ENCODE measurements around the gene AZI2.

Gene AZI2, protein sequence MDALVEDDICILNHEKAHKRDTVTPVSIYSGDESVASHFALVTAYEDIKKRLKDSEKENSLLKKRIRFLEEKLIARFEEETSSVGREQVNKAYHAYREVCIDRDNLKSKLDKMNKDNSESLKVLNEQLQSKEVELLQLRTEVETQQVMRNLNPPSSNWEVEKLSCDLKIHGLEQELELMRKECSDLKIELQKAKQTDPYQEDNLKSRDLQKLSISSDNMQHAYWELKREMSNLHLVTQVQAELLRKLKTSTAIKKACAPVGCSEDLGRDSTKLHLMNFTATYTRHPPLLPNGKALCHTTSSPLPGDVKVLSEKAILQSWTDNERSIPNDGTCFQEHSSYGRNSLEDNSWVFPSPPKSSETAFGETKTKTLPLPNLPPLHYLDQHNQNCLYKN

DNA sequence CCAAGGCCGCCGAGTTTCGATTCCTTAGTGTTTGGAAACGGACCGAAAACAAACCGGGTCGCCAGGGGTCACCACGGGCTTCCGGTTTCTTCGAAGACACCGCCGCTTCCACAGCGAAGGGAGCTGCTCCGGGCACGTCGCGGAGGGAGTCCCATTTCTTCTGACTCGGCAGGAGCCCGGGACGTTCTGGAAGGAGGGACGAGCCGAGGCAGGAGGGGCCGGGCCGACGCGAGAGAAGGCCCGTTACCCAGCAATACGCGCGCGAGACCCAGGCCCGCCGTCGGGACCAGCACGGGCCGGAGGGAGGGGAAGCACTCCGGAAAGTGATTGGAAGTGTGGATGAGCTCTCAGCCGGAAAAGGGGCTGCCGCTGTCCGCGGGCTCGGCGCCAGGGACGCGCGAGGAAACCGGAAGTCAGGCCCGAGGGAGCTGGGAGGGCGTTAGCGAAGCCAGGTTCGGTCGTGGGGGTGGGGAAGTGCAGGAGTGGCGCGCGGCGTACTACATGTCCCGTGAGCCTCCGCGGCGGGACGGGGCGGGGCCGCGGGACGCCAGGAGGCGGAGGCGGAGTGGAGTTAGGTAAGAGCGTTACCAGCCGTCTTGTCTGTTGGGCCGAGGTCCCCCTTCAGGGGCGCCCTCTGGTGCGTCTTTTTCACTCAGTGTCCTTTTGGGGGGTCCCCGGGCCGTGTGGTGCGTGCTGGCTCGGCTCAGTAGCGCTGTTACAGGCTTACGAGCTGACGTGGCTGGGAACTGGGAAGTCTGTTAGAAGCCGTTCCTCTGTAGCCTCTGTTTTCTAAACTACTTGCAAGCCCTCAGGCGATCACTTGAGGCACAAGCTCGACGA lies at the start of gene AZI2, which contains the start of gene ZCWPW2:
AZI2 (minus strand) TSS at position 196 of the 840 bp plus-strand sequence. CDS start 8,207 bp downstream, outside the sequence.
ZCWPW2 (plus strand) TSS at position 93 of the 840 bp plus-strand sequence. CDS start 64,348 bp downstream, outside the sequence.
- peak; percentile 81 for DNase-seq (ENCODE audit: low read depth)

DNA sequence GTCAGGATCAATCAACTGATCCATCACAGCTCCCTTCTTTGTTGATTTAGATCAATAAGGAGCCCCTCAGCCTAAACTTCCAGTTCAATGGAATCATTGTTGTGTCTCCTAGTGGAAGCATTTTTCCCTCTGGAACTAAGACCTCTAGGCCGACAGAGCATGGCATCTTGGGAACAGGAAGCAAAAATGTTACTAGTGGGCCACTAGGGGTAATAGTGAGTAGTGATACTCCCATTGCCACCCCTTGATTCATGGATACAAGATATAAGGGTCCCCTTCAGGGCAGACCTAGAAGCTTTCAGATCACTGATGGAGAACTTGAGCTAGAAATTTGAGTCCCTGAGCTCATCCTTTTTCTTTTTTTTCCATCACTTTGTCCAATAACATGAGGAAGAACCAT lies 40.4 kb upstream of the AZI2 start:
- no peak for DNase-seq (ENCODE audit: low read depth)

DNA sequence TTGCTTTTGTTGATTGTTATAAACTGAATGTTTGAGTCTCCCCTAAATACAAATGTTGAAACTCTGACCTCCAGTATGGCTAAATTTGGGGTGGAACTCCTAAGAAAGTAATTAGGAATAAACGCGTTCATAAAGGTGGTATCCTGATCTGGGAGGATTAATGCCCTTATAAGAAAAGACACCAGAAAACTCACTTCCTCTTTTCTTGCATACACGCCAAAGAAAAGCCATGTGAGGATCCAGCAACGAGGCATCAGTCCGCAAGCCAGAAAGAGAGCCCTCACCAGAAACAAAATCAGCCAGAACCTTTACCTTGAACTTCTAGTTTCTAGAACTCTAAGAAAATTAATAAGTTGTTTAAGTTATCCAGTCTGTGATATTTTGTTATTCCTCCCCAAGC lies 37.4 kb upstream of the AZI2 start:
- DNase-seq (ENCODE audit: low read depth): no peak

DNA sequence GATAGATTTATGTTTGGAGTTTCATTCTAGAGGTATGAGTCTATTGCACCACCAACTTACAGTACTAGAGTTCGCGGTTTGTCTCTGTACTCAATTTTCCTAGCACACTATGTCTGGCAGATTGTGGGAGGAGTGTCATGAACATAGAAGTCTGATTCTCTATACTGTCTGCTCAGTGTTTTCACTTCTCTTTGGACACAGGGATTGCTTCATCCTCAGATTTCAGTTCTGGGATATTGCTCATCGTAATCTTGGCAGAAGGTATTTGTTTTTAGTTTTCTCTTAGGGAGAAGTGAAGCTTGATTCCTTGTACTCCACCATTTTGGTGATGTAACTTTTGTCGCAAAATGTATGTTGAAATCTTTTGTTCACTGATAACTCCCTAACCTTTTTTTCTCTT lies 27.8 kb upstream of the AZI2 start:
- no peak for DNase-seq (ENCODE audit: low read depth)

DNA sequence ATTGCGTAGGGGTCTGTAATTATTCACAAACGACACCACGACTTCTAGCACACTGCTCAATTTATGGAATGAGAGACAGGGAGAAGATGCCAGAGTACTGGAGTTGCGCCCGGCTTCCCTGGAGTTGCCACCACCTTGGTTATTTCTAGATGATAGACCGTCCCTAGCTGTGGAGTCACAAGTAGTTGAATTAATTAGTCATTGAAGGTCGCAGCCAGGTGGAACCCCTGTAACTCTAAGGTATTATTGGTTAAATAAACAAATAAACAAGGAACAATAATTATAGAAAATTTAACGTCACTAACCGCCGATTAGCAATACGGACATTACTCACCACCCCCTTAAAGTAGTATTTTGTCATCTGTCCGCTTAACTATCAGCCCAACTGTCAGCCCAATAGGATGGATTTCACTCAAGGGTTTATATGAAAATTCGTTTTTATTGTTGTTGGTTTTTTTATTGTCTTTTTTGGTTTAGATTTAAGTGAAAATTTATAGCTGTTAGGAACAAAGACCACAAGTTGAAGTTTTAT lies 911 bp upstream of the AZI2 start:
- no peak for DNase-seq (ENCODE audit: low read depth)

DNA sequence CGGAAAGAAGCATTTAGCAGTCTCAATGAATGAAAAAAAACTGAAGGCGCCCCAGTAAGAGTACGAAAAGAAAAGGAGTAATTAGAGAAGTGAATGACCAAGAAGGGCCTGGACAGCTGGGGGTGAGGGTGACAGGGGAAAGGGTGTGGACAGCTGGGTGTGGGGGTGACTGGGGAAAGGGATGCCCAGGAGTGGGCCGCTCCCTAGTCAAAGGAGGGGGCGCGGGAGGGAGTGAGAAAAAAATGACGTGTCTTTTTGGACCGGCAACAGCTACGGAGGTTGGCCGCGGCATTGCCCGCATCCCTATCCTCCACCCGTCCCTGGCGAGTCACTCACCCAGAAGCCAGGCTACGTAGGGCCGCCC lies 377 bp downstream of the AZI2 start:
- DNase-seq (ENCODE audit: low read depth): no peak

DNA sequence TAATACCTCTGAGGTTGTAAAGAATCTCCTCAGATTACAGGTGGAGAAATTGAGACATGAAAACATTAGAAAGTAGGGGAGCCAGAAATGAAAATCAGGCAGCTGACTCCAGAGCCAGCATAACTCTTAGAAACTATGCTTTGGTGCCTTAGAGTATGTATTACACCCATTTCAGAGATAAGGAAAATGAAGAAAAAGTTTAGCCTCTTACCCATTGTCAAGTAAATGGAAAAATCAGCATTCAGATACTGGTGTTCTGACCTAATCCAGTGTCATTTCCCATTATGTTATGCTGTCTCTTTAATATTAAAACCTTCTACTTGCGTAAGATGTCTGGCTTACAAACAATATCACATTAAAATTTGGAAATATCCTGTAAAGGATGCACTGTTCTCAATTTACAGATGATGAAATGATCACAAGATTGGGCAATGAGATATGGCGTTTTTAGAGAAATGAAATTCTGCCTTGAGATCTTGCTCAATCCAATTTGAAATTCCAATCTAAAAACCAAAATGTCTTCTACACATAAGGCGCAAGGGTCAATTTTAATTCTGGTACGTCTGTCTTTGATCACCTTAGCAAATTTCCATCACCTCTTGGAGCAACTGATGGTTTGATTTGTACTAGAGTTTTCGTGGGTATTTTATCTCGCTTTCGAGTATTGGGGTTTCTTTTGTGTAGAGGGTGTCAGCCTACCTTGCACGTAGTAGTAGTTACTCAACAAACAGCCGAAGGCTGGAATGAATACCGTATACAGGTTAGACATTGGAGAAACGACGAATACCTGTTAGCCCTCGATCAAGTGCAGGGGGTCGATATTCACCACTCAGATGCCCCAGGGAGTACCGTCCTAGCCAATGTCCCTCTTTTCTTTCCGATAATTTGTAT lies 1.0 kb downstream of the AZI2 start:
- no peak for DNase-seq (ENCODE audit: low read depth)

DNA sequence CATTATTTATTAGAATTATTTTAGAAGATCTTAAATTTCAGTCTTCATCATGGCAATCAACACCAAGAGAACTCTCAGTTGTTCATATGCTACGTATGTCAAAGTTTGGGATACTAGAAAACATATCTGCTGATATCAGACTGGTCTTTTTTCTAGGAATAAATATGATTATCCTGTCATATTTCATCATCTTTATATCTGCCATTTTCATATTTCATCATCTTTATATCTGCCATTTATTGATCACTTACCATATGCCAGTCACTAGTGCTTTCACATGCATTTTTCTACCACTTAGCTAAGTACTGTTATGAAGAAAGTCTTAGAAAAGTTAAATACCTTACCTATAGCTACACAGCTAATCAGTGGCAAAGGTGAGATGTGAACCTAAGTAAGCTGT lies 2.9 kb downstream of the AZI2 start:
- DNase-seq (ENCODE audit: low read depth): no peak

DNA sequence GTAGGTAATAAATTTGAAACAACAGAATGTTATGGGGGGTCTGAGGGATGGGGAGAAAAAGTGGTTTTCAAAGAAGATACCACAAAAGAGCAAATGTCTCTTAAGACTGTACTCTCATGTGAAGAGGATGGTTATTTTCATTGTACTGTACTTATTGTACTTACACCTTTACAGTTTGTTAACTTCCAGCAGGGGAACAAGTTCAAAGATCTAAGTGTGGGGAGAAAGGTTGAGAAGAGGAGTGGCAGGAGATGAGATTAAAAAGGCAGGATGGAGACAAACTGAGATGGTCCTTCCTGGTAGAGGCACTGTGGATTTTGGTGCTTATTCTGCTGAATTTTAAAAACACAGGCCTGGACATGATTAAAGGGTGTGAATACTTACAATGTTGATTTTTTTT lies 5.5 kb downstream of the AZI2 start:
- no peak for DNase-seq (ENCODE audit: low read depth)

DNA sequence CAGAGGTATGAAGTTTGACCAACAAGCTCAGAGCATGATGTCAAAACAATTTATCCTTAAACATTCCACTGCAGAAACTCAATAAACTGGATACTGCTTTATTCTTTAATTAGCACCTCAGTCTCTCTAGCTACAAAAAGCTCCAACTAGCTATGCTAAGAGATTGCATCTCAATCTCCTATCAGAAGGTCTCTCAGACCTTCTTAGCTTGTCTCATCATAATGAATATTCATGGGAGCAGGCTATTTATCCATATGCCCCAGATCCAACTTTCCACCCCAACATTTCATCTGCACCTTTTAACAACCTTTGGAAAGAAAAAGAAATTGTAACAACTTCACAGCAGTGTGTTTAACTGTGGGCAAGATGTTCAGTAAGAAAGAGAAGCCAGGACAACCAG lies 11.4 kb downstream of the AZI2 start:
- no peak for DNase-seq (ENCODE audit: low read depth)

DNA sequence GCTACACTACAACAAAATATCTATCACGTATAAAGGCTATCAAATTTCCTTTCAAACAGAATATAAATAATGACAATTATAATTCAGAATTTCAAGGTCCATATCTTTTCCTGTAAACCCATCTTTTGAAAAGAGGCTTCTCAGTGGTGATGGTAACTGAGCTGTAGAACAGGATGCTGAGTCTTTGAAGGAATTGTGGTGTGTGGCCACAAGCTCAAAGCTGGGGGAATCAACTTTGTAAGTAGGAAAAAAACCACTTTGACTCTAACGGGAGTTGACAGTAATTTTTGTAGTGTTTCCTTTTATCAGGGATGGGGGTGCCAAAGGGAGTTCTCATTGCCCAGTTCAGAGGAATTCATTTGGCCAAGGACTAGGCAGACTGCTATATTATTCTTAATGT lies 13.4 kb downstream of the AZI2 start:
- no peak for DNase-seq (ENCODE audit: low read depth)

DNA sequence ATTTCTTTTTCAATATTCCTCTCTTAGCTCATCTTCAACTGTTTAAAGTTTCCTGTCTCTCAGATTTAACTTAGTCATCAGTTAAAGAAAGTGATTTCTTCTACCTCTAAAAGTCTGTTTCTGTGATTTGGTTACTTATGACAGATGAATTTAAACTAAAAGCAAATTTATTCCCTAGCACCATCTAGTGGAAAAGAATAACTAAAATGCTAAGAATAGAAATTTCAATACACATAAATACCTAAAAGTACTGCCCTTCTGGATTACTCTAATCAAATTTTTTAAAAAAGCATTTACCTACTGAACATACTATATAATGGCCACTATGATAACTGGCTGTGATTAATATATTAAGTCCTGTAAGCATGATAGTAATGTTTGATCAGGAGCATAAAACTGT lies 14.1 kb downstream of the AZI2 start:
- DNase-seq (ENCODE audit: low read depth): no peak

DNA sequence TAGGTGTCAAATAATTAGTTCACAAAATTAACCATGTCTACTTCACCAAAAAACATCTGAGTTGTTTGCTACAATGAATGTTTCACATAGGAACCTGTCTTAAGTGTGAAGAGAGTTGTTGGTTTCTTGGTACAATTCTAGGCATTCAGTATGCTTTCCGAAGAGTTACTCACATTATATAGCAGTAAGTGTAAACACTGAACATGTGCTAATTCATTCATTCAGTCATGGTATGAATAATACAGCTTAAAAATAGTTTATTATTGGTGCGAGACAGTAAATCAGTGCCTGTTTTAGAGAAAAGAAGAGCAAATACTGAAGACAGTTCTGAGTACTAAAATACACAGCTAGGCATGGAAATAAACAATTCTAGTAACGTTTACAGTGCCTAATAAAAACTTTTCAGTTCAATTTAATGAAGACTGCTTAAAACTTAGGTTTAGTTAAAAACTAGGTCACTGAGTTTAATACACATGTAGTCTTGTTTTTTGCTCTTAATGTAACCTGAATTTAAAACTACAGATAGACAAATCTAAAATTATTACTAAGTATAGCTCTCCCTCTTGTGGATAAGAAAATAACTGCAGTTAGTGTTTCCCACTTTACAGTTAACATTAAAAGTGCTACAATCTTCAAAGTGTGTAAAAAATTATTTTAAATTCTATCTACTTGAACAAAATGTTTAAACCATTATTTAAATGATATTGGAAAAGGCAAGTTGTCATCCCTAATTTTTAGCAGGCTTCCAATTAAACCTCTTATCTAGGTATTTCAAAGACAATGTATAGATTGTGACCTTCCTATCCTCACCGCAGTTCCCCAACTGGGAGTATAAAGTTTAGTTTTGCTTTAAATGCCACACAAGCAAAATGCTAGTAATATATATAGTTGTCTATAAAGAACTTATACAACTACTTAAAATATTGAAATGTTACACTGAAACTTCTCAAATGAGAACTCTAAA lies 20.2 kb downstream of the AZI2 start:
- DNase-seq (ENCODE audit: low read depth): no peak

DNA sequence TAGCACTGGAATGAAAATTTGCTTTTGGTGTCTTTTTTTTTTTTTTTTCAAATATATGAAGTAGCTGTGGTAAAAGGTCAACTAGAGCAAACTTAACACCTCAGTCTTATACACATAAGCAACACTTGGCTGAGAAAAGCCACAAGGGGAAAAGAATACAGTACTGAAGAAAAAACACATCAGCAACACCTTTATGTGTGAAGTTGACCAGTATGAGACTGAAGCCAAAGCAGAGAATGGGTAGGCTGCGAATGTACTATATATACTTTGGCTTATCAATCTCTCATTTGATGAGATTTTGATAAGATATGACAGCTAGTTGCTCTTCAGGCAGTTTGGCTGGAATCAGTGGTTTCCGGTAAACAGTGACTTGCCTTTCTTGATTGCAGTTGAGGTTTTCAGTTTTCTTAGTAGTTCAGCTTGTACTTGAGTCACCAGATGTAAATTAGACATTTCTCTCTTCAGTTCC lies 22.1 kb downstream of the AZI2 start:
- no peak for DNase-seq (ENCODE audit: low read depth)

DNA sequence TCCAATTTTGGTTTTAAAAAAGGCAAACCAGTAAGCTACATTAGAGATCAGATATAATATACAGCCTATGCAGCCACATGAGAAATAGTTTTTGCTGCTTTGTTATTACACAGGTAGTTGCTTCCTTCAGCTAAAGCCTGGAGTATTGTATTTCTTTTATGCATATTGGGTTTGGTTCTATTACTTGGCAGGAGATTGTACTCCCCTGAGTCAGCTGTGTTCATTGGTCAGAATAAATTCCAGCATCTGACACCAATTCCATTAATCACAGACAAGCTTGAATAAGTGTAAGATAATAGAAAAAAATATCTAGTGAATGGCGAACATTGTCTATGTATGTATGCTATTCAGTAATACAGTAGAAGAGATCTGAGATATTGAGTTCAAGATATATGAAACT lies 26.2 kb downstream of the AZI2 start:
- no peak for DNase-seq (ENCODE audit: low read depth)

DNA sequence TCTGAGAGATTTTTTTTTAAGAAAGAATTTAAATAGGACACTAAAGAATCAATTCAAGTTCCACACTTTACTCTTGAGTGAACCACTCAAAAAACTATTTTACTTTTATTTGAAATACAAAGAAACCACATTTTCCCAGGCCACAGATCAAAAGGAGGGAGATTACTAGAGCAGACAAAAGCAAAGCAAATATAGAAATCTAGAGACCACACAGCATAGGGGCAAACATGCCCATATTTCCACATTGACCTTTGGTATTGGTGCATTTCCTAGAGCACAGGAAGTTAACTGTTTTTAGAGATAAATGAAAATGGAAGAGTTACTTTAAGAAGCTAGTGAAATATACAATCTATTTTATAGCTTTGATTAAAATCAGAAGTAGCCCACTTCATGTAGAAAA lies 27.6 kb downstream of the AZI2 start:
- no peak for DNase-seq (ENCODE audit: low read depth)

DNA sequence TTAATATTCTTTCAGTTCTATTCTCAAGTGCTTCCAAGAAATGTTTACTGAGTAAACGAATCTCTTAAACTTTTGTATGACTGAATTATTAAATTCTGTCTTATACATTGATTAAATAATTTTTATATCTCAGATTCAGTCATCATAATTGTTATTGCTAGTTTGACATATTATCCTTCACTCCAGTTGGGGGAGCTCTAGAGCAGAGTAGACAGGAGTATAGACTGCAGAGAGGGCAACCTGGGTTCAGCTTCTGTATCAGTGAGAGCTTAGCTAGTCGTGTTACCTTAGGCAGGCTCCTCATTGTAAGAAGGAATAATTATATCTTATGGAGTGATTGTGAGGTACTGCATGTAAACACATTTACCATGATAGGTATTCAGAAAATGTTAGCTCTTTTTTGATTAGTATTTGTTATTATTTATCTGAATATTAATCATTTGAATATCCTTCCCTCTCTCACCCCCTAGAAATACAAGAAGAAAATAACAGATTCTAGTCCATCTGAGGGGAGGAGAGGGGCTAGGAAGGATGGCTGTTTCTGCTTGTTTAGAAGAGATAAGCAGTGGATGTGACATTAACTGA lies 31.1 kb downstream of the AZI2 start:
- DNase-seq (ENCODE audit: low read depth): no peak

DNA sequence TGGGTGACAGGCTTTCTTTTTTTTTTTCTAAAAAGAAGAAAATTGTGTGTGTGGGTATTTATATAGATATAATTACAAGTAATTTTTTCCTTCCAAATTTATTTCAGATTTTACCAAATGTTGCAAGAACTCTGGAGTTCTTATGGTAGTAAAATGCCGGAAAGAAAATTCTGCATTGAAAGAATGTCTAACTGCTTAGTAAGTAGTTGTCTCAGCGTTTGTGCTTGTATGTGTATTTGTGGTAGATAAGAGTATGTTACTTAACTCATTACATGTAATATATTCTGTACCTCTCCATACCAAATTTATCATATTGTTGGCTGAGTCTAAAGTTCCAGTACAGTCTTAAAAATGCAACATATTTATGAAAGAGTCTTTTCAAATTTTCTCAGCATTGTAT lies 32.4 kb downstream of the AZI2 start:
- no peak for DNase-seq (ENCODE audit: low read depth)

DNA sequence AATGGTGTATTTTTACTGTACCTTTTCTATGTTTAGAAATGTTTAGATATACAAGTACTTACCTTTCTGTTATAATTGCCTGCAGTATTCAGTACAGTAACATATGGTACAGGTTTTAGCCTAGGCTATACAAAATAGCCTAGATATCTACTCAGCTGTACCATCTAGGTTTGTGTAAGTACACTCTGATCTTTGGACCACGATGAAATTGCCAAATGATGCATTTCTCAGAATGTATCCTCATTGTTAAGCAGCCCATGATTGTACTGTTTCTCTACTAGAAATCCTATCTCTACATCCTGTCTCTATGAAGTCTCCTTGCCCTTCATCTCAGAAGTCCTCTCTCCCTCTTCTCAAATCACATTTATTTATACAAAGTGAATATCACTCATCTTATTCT lies 32.9 kb downstream of the AZI2 start:
- no peak for DNase-seq (ENCODE audit: low read depth)

DNA sequence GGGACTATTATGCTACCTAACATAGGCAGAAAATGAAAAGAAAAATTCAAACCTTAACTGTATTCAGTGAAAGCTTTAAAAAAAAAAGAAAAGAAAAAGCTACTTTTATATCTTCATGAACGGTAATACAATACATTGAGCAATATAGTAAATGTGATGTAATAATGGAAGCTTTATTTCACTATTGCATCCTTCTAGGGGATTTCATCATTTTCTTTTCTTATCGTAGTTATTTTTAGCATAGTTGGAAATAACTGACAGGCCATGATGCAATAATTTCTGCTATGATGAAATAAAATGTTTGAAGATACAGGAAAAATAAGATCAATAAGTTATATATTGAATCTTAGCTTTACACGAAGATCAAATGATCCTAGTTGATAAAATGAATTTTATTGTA lies 40.4 kb downstream of the AZI2 start:
- no peak for DNase-seq (ENCODE audit: low read depth)

Measured in CMK (cell line).